HepG2 (cell line): ENCODE data around the gene STAG3. TPM values are rescaled to one million over a fixed set of nuclear protein-coding genes. Genes with fewer than 3 reads are reported as not detected.

Experiments used
- ATF7 ChIP-seq, 2 experiments: fragments of 450-650 bp in 1 of 2; sonication (generic) in 1 of 2; formaldehyde crosslinking in 1 of 2; IDR thresholded peaks; 2 replicates each; pipeline versions ENCODE4 v1.4.0 to v1.6.1; 2016 to 2020; ENCODE audit warnings: antibody characterized with exemption in 1 of 2, mild to moderate bottlenecking in 1 of 2, missing genetic modification reagents in 1 of 2
- BCL6 ChIP-seq: IDR thresholded peaks from 2 replicates; pipeline ENCODE4 v1.6.1; 2016; ENCODE audit warnings: missing genetic modification reagents, missing compliant biosample characterization
- CEBPB ChIP-seq: IDR thresholded peaks from 2 replicates; pipeline ENCODE4 v1.6.1; 2011; ENCODE audit warnings: low read depth, low read length, improper control_type of control experiment, borderline replicate concordance
- CREM ChIP-seq, 2 experiments: sonication (generic) in 1 of 2; formaldehyde crosslinking in 1 of 2; IDR thresholded peaks; 2 replicates each; pipeline versions ENCODE4 v1.4.0 to v1.6.1; 2016 to 2020; ENCODE audit warnings: antibody characterized with exemption in 1 of 2, mild to moderate bottlenecking in 1 of 2, missing genetic modification reagents in 1 of 2
- ELF3 ChIP-seq: IDR thresholded peaks from 2 replicates; pipeline ENCODE4 v1.6.1; 2016; ENCODE audit warnings: missing genetic modification reagents, missing compliant biosample characterization
- ESRRA ChIP-seq: sonication (generic); formaldehyde crosslinking; IDR thresholded peaks from 2 replicates; pipeline ENCODE4 v1.5.1; 2020; ENCODE audit warnings: mild to moderate bottlenecking, low read depth, missing genetic modification reagents
- NR2C2 ChIP-seq: sonication (generic); formaldehyde crosslinking; IDR thresholded peaks from 2 replicates; pipeline ENCODE4 v1.4.0; 2020; ENCODE audit warnings: missing genetic modification reagents, mild to moderate bottlenecking, moderate library complexity, borderline replicate concordance
- PLRG1 ChIP-seq: fragments of 450-650 bp; conservative IDR thresholded peaks from 2 replicates; pipeline ENCODE4 v1.6.1; 2016
- POGK ChIP-seq: sonication (generic); formaldehyde crosslinking; conservative IDR thresholded peaks from 2 replicates; pipeline ENCODE4 v1.8.0; 2022; ENCODE audit warnings: mild to moderate bottlenecking, moderate library complexity, missing genetic modification reagents
- SALL1 ChIP-seq: sonication (generic); formaldehyde crosslinking; IDR thresholded peaks from 2 replicates; pipeline ENCODE4 v1.8.0; 2022; ENCODE audit warnings: mild to moderate bottlenecking, missing genetic modification reagents
- SP5 ChIP-seq: IDR thresholded peaks from 2 replicates; pipeline ENCODE4 v1.6.1; 2016; ENCODE audit warnings: low read depth, borderline replicate concordance
- STAG1 ChIP-seq: sonication (generic); formaldehyde crosslinking; IDR thresholded peaks from 2 replicates; pipeline ENCODE4 v1.4.0; 2020; ENCODE audit warnings: missing genetic modification reagents
- TFDP2 ChIP-seq: sonication (generic); formaldehyde crosslinking; IDR thresholded peaks from 2 replicates; pipeline ENCODE4 v1.4.0; 2020; ENCODE audit warnings: missing genetic modification reagents
- YY1 ChIP-seq: IDR thresholded peaks from 2 replicates; pipeline ENCODE4 v1.6.1; 2011; ENCODE audit warnings: low read length, low read depth, moderate library complexity, mild to moderate bottlenecking; ENCODE audit not compliant: insufficient read depth, insufficient replicate concordance
- ZNF337 ChIP-seq: sonication (generic); formaldehyde crosslinking; IDR thresholded peaks from 2 replicates; pipeline ENCODE4 v1.5.1; 2020; ENCODE audit warnings: missing genetic modification reagents, low read depth, mild to moderate bottlenecking, borderline replicate concordance
- ZNF709 ChIP-seq: sonication (generic); formaldehyde crosslinking; IDR thresholded peaks from 2 replicates; pipeline ENCODE4 v1.5.0; 2020; ENCODE audit warnings: mild to moderate bottlenecking, missing genetic modification reagents
- ZNF746 ChIP-seq: sonication (generic); formaldehyde crosslinking; IDR thresholded peaks from 2 replicates; pipeline ENCODE4 v1.8.0; 2022; ENCODE audit warnings: mild to moderate bottlenecking, missing genetic modification reagents
- polyA plus RNA-seq, 8 experiments: library from polyadenylated mRNA; depleted of rRNA in 3 of 8; stranded (reverse) in 7 of 8; unstranded in 1 of 8; fragments of >200 nt; fragmentation: Illumina TruSeq in 4 of 8; extraction: Trizol in 4 of 8; gene quantifications; 2 replicates each; pipeline versions ENCODE4 v1.2.1 to v1.2.3, GENCODE V29; 2011 to 2016; ENCODE audit warnings: low read depth in 4 of 8, missing spikeins in 1 of 8, mixed read lengths in 1 of 8; ENCODE audit not compliant: insufficient read depth in 1 of 8
- total RNA-seq, 5 experiments: library from RNA; depleted of rRNA; stranded (reverse); fragments of >200 nt; fragmentation: Illumina TruSeq; extraction: Trizol; gene quantifications; 2 replicates each; pipeline ENCODE4 v1.2.3, GENCODE V29; 2016; ENCODE audit warnings: low read depth in 1 of 5
- TF ChIP-seq, protein P1 (sequence below): sonication (generic); formaldehyde crosslinking; IDR thresholded peaks from 2 replicates; pipeline ENCODE4 v1.4.0; 2020; ENCODE audit warnings: missing genetic modification reagents
- TF ChIP-seq, protein P2 (sequence below): sonication (generic); formaldehyde crosslinking; IDR thresholded peaks from 2 replicates; pipeline ENCODE4 v1.5.0; 2020; ENCODE audit warnings: missing genetic modification reagents
- TF ChIP-seq, protein P3 (sequence below): IDR thresholded peaks from 2 replicates; pipeline ENCODE4 v1.6.1; 2018; ENCODE audit warnings: missing genetic modification reagents

The STAG3 gene
- total and polyA plus RNA-seq, 2 of the 13 experiments (the other 11 are each of a cell fraction or from before 2014, with no cell fraction given), result 0.09 to 0.33 TPM

DNA sequence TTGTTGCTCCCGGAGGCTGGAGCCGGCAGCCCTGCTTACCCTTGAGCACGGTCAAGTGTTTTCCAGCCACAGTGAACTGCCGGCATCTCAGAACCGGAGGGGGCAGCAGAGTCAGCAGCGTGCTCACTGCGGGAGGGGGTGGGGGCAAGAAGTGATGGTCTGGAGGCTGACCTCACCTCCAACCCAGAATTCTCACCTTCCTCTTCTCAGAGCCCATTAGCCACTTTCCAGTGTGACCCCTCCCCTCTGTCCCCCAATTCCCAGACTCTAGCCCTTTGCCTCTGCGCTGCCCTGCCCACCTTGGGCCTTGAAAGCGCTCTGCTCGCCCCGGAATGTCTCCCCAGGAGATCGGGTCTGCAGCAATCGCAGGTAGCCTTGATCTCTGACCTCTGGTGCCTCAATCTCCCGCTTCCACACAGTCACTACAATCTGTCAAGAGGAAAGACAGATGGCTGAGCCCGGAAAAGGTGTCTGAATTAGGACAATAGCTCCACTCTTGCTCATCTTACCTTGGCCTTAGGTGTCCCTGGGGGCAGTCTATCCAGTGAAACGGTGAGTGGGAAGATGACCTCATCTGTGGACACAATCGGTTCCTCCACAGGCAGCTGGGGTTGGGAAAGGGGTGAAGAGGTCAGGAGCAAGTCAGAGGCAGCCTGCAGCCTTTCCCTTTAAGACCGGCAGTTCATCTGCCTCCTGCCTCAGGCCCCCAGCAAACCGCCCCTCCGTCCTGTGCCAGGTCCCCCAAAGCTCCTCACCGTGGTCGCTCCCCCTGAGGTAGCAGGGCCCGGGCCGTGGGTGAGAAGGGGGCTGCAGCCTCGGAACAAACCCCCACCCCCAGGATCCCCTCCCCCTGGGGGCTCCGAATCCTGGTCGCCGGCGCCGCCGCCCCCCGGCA lies 20.1 kb upstream of the STAG3 start (continued):
- TF ChIP-seq SALL1 (CRISPR knock-in tag) (peak; percentile 38; the same call in 1 of the 2 replicates), SP5 (CRISPR knock-in tag) (peak; percentile 52; the same call in 1 of the 2 replicates), NR2C2 (CRISPR knock-in tag) (peak; percentile 70; the same call in 1 of the 2 replicates), CREM (IDR thresholded peaks at IDR 0.05) (peak; percentile 27; the same call in 1 of the 2 replicates), CREM (CRISPR knock-in tag; IDR thresholded peaks at IDR 0.05) (no peak), CEBPB (peak; percentile 64), ZNF709 (no peak), ATF7 (IDR thresholded peaks at IDR 0.05) (peak; percentile 89), ATF7 (CRISPR knock-in tag; IDR thresholded peaks at IDR 0.05) (peak; percentile 95), ELF3 (CRISPR knock-in tag) (0 out of 2 replicates have a peak, but pooled peaks have one; percentile 12), PLRG1 (no peak), BCL6 (CRISPR knock-in tag) (no peak; the same call in 1 of the 2 replicates), POGK (0 out of 2 replicates have a peak, but pooled peaks have one; percentile 2), ZNF746 (CRISPR knock-in tag) (no peak), STAG1 (no peak), ZNF337 (CRISPR knock-in tag) (no peak), ESRRA (CRISPR knock-in tag) (no peak), YY1 (no peak), TFDP2 (CRISPR knock-in tag) (0 out of 2 replicates have a peak, but pooled peaks have one; percentile 13)
- TF ChIP-seq, protein P1, sequence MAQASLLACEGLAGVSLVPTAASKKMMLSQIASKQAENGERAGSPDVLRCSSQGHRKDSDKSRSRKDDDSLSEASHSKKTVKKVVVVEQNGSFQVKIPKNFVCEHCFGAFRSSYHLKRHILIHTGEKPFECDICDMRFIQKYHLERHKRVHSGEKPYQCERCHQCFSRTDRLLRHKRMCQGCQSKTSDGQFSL (CRISPR knock-in tag), result 0 out of 2 replicates have a peak, but pooled peaks have one; percentile 34
- TF ChIP-seq, protein P2, sequence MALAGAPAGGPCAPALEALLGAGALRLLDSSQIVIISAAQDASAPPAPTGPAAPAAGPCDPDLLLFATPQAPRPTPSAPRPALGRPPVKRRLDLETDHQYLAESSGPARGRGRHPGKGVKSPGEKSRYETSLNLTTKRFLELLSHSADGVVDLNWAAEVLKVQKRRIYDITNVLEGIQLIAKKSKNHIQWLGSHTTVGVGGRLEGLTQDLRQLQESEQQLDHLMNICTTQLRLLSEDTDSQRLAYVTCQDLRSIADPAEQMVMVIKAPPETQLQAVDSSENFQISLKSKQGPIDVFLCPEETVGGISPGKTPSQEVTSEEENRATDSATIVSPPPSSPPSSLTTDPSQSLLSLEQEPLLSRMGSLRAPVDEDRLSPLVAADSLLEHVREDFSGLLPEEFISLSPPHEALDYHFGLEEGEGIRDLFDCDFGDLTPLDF (CRISPR knock-in tag), result no peak
- TF ChIP-seq, protein P3, sequence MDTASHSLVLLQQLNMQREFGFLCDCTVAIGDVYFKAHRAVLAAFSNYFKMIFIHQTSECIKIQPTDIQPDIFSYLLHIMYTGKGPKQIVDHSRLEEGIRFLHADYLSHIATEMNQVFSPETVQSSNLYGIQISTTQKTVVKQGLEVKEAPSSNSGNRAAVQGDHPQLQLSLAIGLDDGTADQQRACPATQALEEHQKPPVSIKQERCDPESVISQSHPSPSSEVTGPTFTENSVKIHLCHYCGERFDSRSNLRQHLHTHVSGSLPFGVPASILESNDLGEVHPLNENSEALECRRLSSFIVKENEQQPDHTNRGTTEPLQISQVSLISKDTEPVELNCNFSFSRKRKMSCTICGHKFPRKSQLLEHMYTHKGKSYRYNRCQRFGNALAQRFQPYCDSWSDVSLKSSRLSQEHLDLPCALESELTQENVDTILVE, result peak; percentile 94; the same call in 1 of the 2 replicates
